Natural killer cell (primary cell): Measurements from ENCODE around the gene CCL2. TPM values are rescaled to one million over a fixed set of nuclear protein-coding genes. Genes with fewer than 3 reads are reported as not detected.

Experiments used
- ATAC-seq, 3 donors: fragments of 150-1000 bp in 2 of 3; fragments of 200-7000 bp in 1 of 3; cut with Tn5 transposase; 1 replicate in 1 of 3; 2 replicates in 2 of 3; pipeline ENCODE4 v1.10.0; 2021; ENCODE audit warnings: mild to moderate bottlenecking in 2 of 3, moderate library complexity in 2 of 3
- DNase-seq, 2 donors: peaks; one replicate each; pipeline versions ENCODE4 v3.0.0 to v3.0.0-alpha.2; 2013 to 2021; ENCODE audit warnings: mixed read lengths in 1 of 2
- H3K27ac ChIP-seq: one replicate; pipeline ENCODE4 v1.5.1; 2013; ENCODE audit warnings: mild to moderate bottlenecking, low read length
- H3K27me3 ChIP-seq: one replicate; pipeline ENCODE4 v1.6.1; 2013; ENCODE audit warnings: low read length; ENCODE audit not compliant: control insufficient read depth, insufficient read depth
- H3K36me3 ChIP-seq: one replicate; pipeline ENCODE4 v1.6.1; 2013; ENCODE audit warnings: low read length; ENCODE audit not compliant: control insufficient read depth, insufficient read depth
- H3K4me1 ChIP-seq: one replicate; pipeline ENCODE4 v1.6.1; 2013; ENCODE audit warnings: low read length; ENCODE audit not compliant: control insufficient read depth, insufficient read depth
- H3K4me3 ChIP-seq: one replicate; pipeline ENCODE4 v1.5.1; 2013; ENCODE audit warnings: low read length
- H3K9me3 ChIP-seq: one replicate; pipeline ENCODE4 v1.6.1; 2013; ENCODE audit warnings: low read length; ENCODE audit not compliant: control insufficient read depth, insufficient read depth
- H3K27ac Mint-ChIP-seq, 2 donors: one replicate each; pipeline ENCODE4 v1.8.0; 2022; ENCODE audit warnings: mild to moderate bottlenecking in 2 of 2, mixed read lengths in 2 of 2, moderate library complexity in 1 of 2
- H3K27me3 Mint-ChIP-seq, 2 donors: one replicate each; pipeline ENCODE4 v1.8.0; 2022; ENCODE audit warnings: low read depth in 2 of 2, mixed read lengths in 2 of 2
- H3K36me3 Mint-ChIP-seq: one replicate; pipeline ENCODE4 v1.8.0; 2022; ENCODE audit warnings: mixed read lengths
- H3K4me1 Mint-ChIP-seq, 2 donors: one replicate each; pipeline ENCODE4 v1.8.0; 2022; ENCODE audit warnings: mixed read lengths in 2 of 2
- H3K4me3 Mint-ChIP-seq: one replicate; pipeline ENCODE4 v1.8.0; 2022; ENCODE audit warnings: mild to moderate bottlenecking, moderate library complexity, mixed read lengths
- H3K9me3 Mint-ChIP-seq, 2 donors: one replicate each; pipeline ENCODE4 v1.8.0; 2022; ENCODE audit warnings: mixed read lengths in 2 of 2
- CTCF ChIP-seq: fragments of 200-600 bp; IDR thresholded peaks from one replicate; pipeline ENCODE4 v1.8.0; 2022; ENCODE audit warnings: antibody characterized with exemption
- WGBS: methylation state at CpG from one replicate; pipeline ENCODE4 v1.1.7; 2013; ENCODE audit warnings: missing lambda C conversion rate; ENCODE audit not compliant: insufficient coverage; 5-methylcytosine and 5-hydroxymethylcytosine counted together
- intact Hi-C: fragments of 100-400 bp; cut with micrococcal nuclease; formaldehyde crosslinking; loops from one replicate; pipeline ENCODE4 v1.14.2; 2022
- total RNA-seq, 4 donors: library from RNA; stranded (reverse); fragments of 120-200 nt in 1 of 4; gene quantifications; one replicate each; pipeline versions ENCODE4 v1.2.3 to v1.2.4, GENCODE V29; 2013 to 2022

CCL2 gene
- total RNA-seq, 3 donors from 2014 or later (not counting 1 experiment from before 2014, with no cell fraction given): not detected

GRCh38 chr17:34302636-34303035, 47.6 kb downstream of the CCL2 start:
- no peaks in the 10 kb centered on the region for H3K9me3 ChIP-seq
- no peaks in the 10 kb centered on the region for H3K36me3 ChIP-seq
- WGBS: 67% methylated on average over 1 of the region's 1 CpG
- Mint-ChIP-seq H3K27ac (no peak overlapping the region), H3K9me3 (no peaks in the 10 kb centered on the region), H3K4me3 (no peak overlapping the region), H3K27me3 (peaks cover 19 to 29% of the 10 kb centered on the region in 2 donors), H3K4me1 (no peaks in the 10 kb centered on the region), H3K36me3 (no peaks in the 10 kb centered on the region)
- no peaks in the 10 kb centered on the region for H3K27me3 ChIP-seq
- no peak for DNase-seq
- intact Hi-C loops: no loop called here
- no peak overlapping the region for H3K4me3 ChIP-seq
- H3K27ac ChIP-seq: no peak overlapping the region
- no peaks in the 10 kb centered on the region for H3K4me1 ChIP-seq
- no peak for TF ChIP-seq CTCF
- ATAC-seq: no peak

DNA sequence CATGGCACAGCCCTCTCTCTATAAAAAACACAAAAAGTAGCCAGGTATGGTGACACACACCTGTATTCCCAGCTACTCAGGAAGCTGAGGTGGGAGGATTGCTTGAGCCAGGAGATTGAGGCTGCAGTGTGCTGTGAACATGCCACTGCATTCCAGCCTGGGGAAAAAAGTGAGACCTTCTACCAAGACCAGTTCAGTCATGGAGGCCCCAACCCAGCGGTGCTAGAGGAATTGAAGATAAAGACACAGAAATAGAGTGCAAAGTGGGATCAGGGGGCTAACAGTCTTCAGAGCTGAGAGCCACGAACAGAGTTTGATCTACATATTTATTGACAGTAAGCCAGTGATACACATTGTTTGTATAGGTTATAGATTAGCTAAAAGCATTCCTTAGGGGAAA, 48.5 kb downstream of the CCL2 start:
- Histone ChIP-seq H3K9me3 (no peaks in the 10 kb centered on the region), H3K27ac (no peak overlapping the region), H3K4me1 (no peaks in the 10 kb centered on the region), H3K36me3 (no peaks in the 10 kb centered on the region), H3K4me3 (no peak overlapping the region), H3K27me3 (no peaks in the 10 kb centered on the region)
- no peak for ATAC-seq
- no peak overlapping the region for H3K27ac Mint-ChIP-seq
- no peak for DNase-seq
- intact Hi-C loops: no loop called here
- no peaks in the 10 kb centered on the region for H3K4me1 Mint-ChIP-seq
- no peaks in the 10 kb centered on the region for H3K36me3 Mint-ChIP-seq
- WGBS: 95% methylated on average over 2 of the region's 2 CpGs
- H3K27me3 Mint-ChIP-seq: peaks cover 15 to 24% of the 10 kb centered on the region in 2 donors
- TF ChIP-seq CTCF: no peak
- no peaks in the 10 kb centered on the region for H3K9me3 Mint-ChIP-seq
- H3K4me3 Mint-ChIP-seq: no peak overlapping the region

DNA sequence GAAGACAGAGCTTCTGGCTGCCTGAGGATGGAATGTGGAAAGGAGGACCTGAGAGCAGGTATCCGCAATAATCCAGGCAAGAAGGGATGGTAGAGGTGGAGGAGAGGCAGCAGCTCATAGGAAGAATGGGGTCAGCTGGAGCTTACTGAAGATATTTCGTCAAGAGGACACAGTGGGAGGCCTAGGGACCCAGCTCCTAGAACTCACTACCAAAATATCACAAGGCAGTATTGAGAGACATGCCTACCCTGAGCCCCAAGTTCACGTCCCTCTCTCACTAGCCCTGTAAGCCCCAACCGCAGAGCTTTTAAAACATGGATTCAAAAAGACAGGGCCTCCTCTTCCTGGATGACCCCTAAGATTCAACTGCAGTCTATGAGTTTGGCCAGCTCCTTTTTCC, 50.0 kb downstream of the CCL2 start:
- Mint-ChIP-seq H3K9me3 (no peaks in the 10 kb centered on the region), H3K4me1 (no peaks in the 10 kb centered on the region), H3K36me3 (no peaks in the 10 kb centered on the region), H3K27ac (no peak overlapping the region), H3K27me3 (peaks cover 12 to 17% of the 10 kb centered on the region in 2 donors), H3K4me3 (no peak overlapping the region)
- no peaks in the 10 kb centered on the region for H3K27me3 ChIP-seq
- H3K9me3 ChIP-seq: no peaks in the 10 kb centered on the region
- DNase-seq: no peak
- intact Hi-C loops: no loop called here
- ATAC-seq: no peak
- no peak for TF ChIP-seq CTCF
- H3K27ac ChIP-seq: no peak overlapping the region
- no peaks in the 10 kb centered on the region for H3K36me3 ChIP-seq
- H3K4me3 ChIP-seq: no peak overlapping the region
- 90% methylated on average over 4 of the region's 4 CpGs for WGBS
- H3K4me1 ChIP-seq: no peaks in the 10 kb centered on the region

DNA sequence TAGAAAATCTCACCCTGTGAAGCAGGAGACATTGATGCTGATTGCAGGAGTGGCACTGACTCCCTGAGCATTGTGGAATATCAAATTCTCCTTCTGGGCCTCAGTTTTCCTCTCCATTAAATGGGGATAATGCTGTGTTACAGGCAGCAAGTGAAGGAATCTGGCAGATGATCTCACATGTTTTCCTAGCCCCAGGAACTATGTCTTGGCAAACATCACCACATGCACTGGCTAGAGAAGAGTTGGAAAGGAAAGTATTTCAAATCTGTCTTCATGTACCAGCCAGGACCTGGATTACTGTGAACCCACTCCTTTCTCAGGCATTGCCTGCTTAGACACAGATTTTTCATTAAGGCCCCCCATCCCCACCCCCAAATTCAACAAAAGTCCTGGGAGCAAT, 50.5 kb downstream of the CCL2 start:
- Histone ChIP-seq H3K4me1 (no peaks in the 10 kb centered on the region), H3K9me3 (no peaks in the 10 kb centered on the region), H3K27ac (no peak overlapping the region), H3K4me3 (no peak overlapping the region), H3K27me3 (no peaks in the 10 kb centered on the region), H3K36me3 (no peaks in the 10 kb centered on the region)
- H3K27me3 Mint-ChIP-seq: peaks cover 12 to 17% of the 10 kb centered on the region in 2 donors
- H3K9me3 Mint-ChIP-seq: no peaks in the 10 kb centered on the region
- no peak overlapping the region for H3K4me3 Mint-ChIP-seq
- no peaks in the 10 kb centered on the region for H3K4me1 Mint-ChIP-seq
- H3K27ac Mint-ChIP-seq: no peak overlapping the region
- H3K36me3 Mint-ChIP-seq: no peaks in the 10 kb centered on the region
- no peak for TF ChIP-seq CTCF
- DNase-seq (no peak), ATAC-seq (no peak)
- intact Hi-C loops: no loop called here
